ENCODE results near the gene KCNJ6.

The KCNJ6 gene

GRCh38 chr21:37904856-37905255 lies 11.4 kb downstream of the KCNJ6 start:
- DNase-seq, result no peak

GRCh38 chr21:37903396-37903795 lies 12.9 kb downstream of the KCNJ6 start:
- no peak for DNase-seq

GRCh38 chr21:37899146-37899545 lies 17.1 kb downstream of the KCNJ6 start:
- no peak for DNase-seq

- no peak for DNase-seq
Measured at GRCh38 chr21:37896788-37897187, 19.5 kb downstream of the KCNJ6 start.

GRCh38 chr21:37891972-37892371 lies 24.3 kb downstream of the KCNJ6 start:
- no peak for DNase-seq

GRCh38 chr21:37888659-37889058 lies 27.6 kb downstream of the KCNJ6 start:
- DNase-seq, result no peak

GRCh38 chr21:37886726-37887299 lies 29.4 kb downstream of the KCNJ6 start:
- no peak for DNase-seq

GRCh38 chr21:37886120-37886519 lies 30.1 kb downstream of the KCNJ6 start:
- no peak for DNase-seq

- DNase-seq, result no peak
Measured at GRCh38 chr21:37878946-37879660, 37.2 kb downstream of the KCNJ6 start.

GRCh38 chr21:37877888-37878684 lies 38.2 kb downstream of the KCNJ6 start:
- no peak for DNase-seq

- DNase-seq, result no peak
Measured at GRCh38 chr21:37877171-37877570, 39.1 kb downstream of the KCNJ6 start.

GRCh38 chr21:37876561-37876960 lies 39.7 kb downstream of the KCNJ6 start:
- no peak for DNase-seq

- no peak for DNase-seq
Measured at GRCh38 chr21:37874904-37875780, 41.1 kb downstream of the KCNJ6 start.

- no peak for DNase-seq
Measured at GRCh38 chr21:37874481-37874880, 41.8 kb downstream of the KCNJ6 start.

- no peak for DNase-seq
Measured at GRCh38 chr21:37873655-37874054, 42.6 kb downstream of the KCNJ6 start.

GRCh38 chr21:37871121-37871862 lies 45.0 kb downstream of the KCNJ6 start:
- no peak for DNase-seq

GRCh38 chr21:37870221-37870620 lies 46.0 kb downstream of the KCNJ6 start:
- DNase-seq, result no peak

- no peak for DNase-seq
Measured at GRCh38 chr21:37869661-37870060, 46.6 kb downstream of the KCNJ6 start.

GRCh38 chr21:37868446-37869295 lies 47.6 kb downstream of the KCNJ6 start:
- no peak for DNase-seq

GRCh38 chr21:37866027-37866426 lies 50.2 kb downstream of the KCNJ6 start:
- DNase-seq, result no peak

- no peak for DNase-seq
Measured at GRCh38 chr21:37865156-37865555, 51.1 kb downstream of the KCNJ6 start.

All from left hindlimb (tissue), 1 donor.